H1 (cell line): ENCODE data around the gene PYGB. TPM values are rescaled to one million over a fixed set of nuclear protein-coding genes. Genes with fewer than 3 reads are reported as not detected.

Experiments
- CTCF ChIA-PET: fragments of 300-600 bp; sonication (Branson Sonifier 250); formaldehyde crosslinking; loops from one replicate; lab custom pipeline; 2021; ENCODE audit not compliant: partially characterized antibody; lab: Charles Lee
- POLR2A ChIA-PET: fragments of 300-600 bp; sonication (Branson Sonifier 250); formaldehyde crosslinking; loops from one replicate; lab custom pipeline; 2021; ENCODE audit warnings: inconsistent platforms; ENCODE audit not compliant: partially characterized antibody; lab: Charles Lee
- DNase-seq, 2 experiments: peaks; one replicate each; pipeline versions ENCODE4 v3.0.0 to v3.0.0-alpha.2; 2010 to 2022; ENCODE audit warnings: low spot score in 2 of 2, low read depth in 1 of 2, mixed read lengths in 1 of 2
- FAIRE-seq: peaks from 2 replicates; lab custom pipeline; 2011; peaks lifted over from hg19 to GRCh38; lab: Jason Lieb, UNC
- H2AFZ ChIP-seq: 2 replicates; pipeline ENCODE4 v1.8.1; 2012; ENCODE audit warnings: low read length, inconsistent platforms
- H2AK5ac ChIP-seq: 2 replicates; pipeline ENCODE4 v1.6.1; 2013; ENCODE audit warnings: low read depth, low read length
- H2BK120ac ChIP-seq: replicated peaks from 2 replicates; pipeline ENCODE3; 2013; ENCODE audit warnings: low read depth, low read length, inconsistent platforms
- H2BK12ac ChIP-seq: 2 replicates; pipeline ENCODE4 v1.6.1; 2013; ENCODE audit warnings: low read depth, low read length
- H2BK15ac ChIP-seq: 2 replicates; pipeline ENCODE4 v1.6.1; 2013; ENCODE audit warnings: low read length
- H2BK20ac ChIP-seq: 2 replicates; pipeline ENCODE4 v1.6.1; 2013; ENCODE audit warnings: low read length
- H2BK5ac ChIP-seq: 2 replicates; pipeline ENCODE4 v1.6.1; 2013; ENCODE audit warnings: low read depth, low read length
- H3K14ac ChIP-seq: 2 replicates; pipeline ENCODE4 v1.6.1; 2013; ENCODE audit warnings: inconsistent platforms; ENCODE audit not compliant: insufficient read length
- H3K18ac ChIP-seq: 2 replicates; pipeline ENCODE4 v1.6.1; 2013; ENCODE audit warnings: low read length; ENCODE audit errors: extremely low read depth
- H3K23ac ChIP-seq: 2 replicates; pipeline ENCODE4 v1.6.1; 2013; ENCODE audit warnings: inconsistent platforms; ENCODE audit not compliant: insufficient read length
- H3K23me2 ChIP-seq: 2 replicates; pipeline ENCODE4 v1.6.1; 2013; ENCODE audit warnings: low read depth, low read length
- H3K27ac ChIP-seq: 2 replicates; pipeline ENCODE4 v1.6.1; 2011; ENCODE audit warnings: low read depth, low read length, inconsistent platforms
- H3K27me3 ChIP-seq, 4 experiments: replicated peaks in 1 of 4; 1 replicate in 1 of 4; 2 replicates in 3 of 4; pipeline versions ENCODE4 v1.6.1 to v1.8.1; 2011 to 2013; ENCODE audit warnings: low read length in 3 of 4, mild to moderate bottlenecking in 3 of 4, inconsistent platforms in 2 of 4, mixed read lengths in 2 of 4, moderate library complexity in 1 of 4; ENCODE audit not compliant: control insufficient read depth in 3 of 4, insufficient read depth in 3 of 4; ENCODE audit errors: extremely low read depth in 1 of 4
- H3K36me3 ChIP-seq, 4 experiments: 2 replicates each; pipeline versions ENCODE4 v1.6.1 to v1.8.1; 2011 to 2013; ENCODE audit warnings: mild to moderate bottlenecking in 4 of 4, low read length in 3 of 4, moderate library complexity in 2 of 4, control low read depth in 1 of 4, inconsistent platforms in 1 of 4; ENCODE audit not compliant: insufficient read depth in 4 of 4, control insufficient read depth in 2 of 4
- H3K4ac ChIP-seq: replicated peaks from 2 replicates; pipeline ENCODE3; 2013; ENCODE audit warnings: low read length, low read depth, mixed read lengths, inconsistent platforms; ENCODE audit not compliant: insufficient read length
- H3K4me1 ChIP-seq, 4 experiments: replicated peaks in 1 of 4; 1 replicate in 1 of 4; 2 replicates in 3 of 4; pipeline versions ENCODE4 v1.6.1 to v1.8.1; 2011 to 2013; ENCODE audit warnings: low read length in 3 of 4, inconsistent platforms in 2 of 4, mixed read lengths in 1 of 4; ENCODE audit not compliant: insufficient read depth in 4 of 4, control insufficient read depth in 3 of 4
- H3K4me2 ChIP-seq, 2 experiments: 2 replicates each; pipeline versions ENCODE4 v1.6.1 to v1.8.1; 2011 to 2013; ENCODE audit warnings: low read depth in 2 of 2, low read length in 2 of 2, control low read depth in 1 of 2, inconsistent platforms in 1 of 2, mild to moderate bottlenecking in 1 of 2; ENCODE audit not compliant: insufficient read depth in 1 of 2
- H3K4me3 ChIP-seq, 4 experiments: fragments of 200-600, 300-600 bp in 1 of 4; sonication (generic), shearing (Covaris generic), sonication (Bioruptor Twin) in 1 of 4; 2 replicates each; pipeline versions ENCODE4 v1.5.1 to v1.8.1; 2011 to 2016; ENCODE audit warnings: low read length in 4 of 4, low read depth in 3 of 4, control low read depth in 2 of 4, inconsistent platforms in 2 of 4, mild to moderate bottlenecking in 2 of 4, mixed read lengths in 1 of 4, moderate library complexity in 1 of 4; ENCODE audit not compliant: insufficient read depth in 2 of 4; ENCODE audit errors: extremely low read depth in 1 of 4
- H3K56ac ChIP-seq: replicated peaks from 2 replicates; pipeline ENCODE3; 2013; ENCODE audit warnings: low read depth, mild to moderate bottlenecking, mixed read lengths, low read length, inconsistent platforms; ENCODE audit not compliant: insufficient read length
- H3K79me1 ChIP-seq: 2 replicates; pipeline ENCODE4 v1.6.1; 2013; ENCODE audit warnings: low read depth, low read length, control low read depth
- H3K79me2 ChIP-seq, 2 experiments: 2 replicates each; pipeline versions ENCODE4 v1.6.1 to v1.8.1; 2012 to 2013; ENCODE audit warnings: low read length in 2 of 2, mild to moderate bottlenecking in 2 of 2, inconsistent platforms in 1 of 2; ENCODE audit not compliant: insufficient read depth in 2 of 2, control insufficient read depth in 1 of 2
- H3K9ac ChIP-seq, 4 experiments: replicated peaks in 1 of 4; 1 replicate in 1 of 4; 2 replicates in 3 of 4; pipeline versions ENCODE4 v1.6.1 to v1.8.1; 2011 to 2013; ENCODE audit warnings: low read depth in 3 of 4, low read length in 3 of 4, control low read depth in 2 of 4, mild to moderate bottlenecking in 2 of 4, moderate library complexity in 2 of 4, inconsistent platforms in 1 of 4; ENCODE audit errors: extremely low read depth in 1 of 4
- H3K9me3 ChIP-seq, 2 experiments: 2 replicates each; pipeline versions ENCODE4 v1.6.1 to v1.8.1; 2012 to 2013; ENCODE audit warnings: mild to moderate bottlenecking in 2 of 2, moderate library complexity in 2 of 2, control low read depth in 1 of 2, inconsistent platforms in 1 of 2, low read depth in 1 of 2, low read length in 1 of 2, mixed read lengths in 1 of 2; ENCODE audit not compliant: insufficient read depth in 2 of 2
- H4K20me1 ChIP-seq, 2 experiments: replicated peaks in 1 of 2; 2 replicates each; pipeline versions ENCODE3 to v1.8.1; 2011 to 2013; ENCODE audit warnings: inconsistent platforms in 2 of 2, low read length in 2 of 2, mild to moderate bottlenecking in 1 of 2; ENCODE audit not compliant: insufficient read depth in 2 of 2, control insufficient read depth in 1 of 2
- H4K5ac ChIP-seq: 2 replicates; pipeline ENCODE4 v1.6.1; 2013; ENCODE audit warnings: low read length, low read depth, mixed read lengths, inconsistent platforms; ENCODE audit not compliant: insufficient read length
- H4K8ac ChIP-seq: 2 replicates; pipeline ENCODE4 v1.8.0; 2013; ENCODE audit warnings: mild to moderate bottlenecking, moderate library complexity, low read length, inconsistent platforms; ENCODE audit not compliant: insufficient read depth; ENCODE audit errors: extremely low read depth
- H4K91ac ChIP-seq: replicated peaks from 2 replicates; pipeline ENCODE3; 2013; ENCODE audit warnings: low read length, mixed read lengths, inconsistent platforms; ENCODE audit not compliant: insufficient read length
- CBX8 ChIP-seq: fragments of 300-800, 300-1000 bp; sonication (generic); IDR thresholded peaks from 2 replicates; pipeline ENCODE4 v1.7.1; 2016; ENCODE audit warnings: low read depth, low read length, borderline replicate concordance
- CTBP2 ChIP-seq: IDR thresholded peaks from 2 replicates; pipeline ENCODE4 v1.7.0; 2011; ENCODE audit warnings: borderline replicate concordance, mild to moderate bottlenecking, moderate library complexity, mixed read lengths, low read length; ENCODE audit not compliant: insufficient read depth, insufficient read length
- WGBS, 2 experiments: shearing (Covaris generic) in 1 of 2; methylation state at CpG; one replicate each; pipeline versions ENCODE4 v1.1.6 to v1.1.7; 2013 to 2015; ENCODE audit warnings: low lambda C conversion rate in 2 of 2, mixed read lengths in 2 of 2, inconsistent platforms in 1 of 2, low coverage in 1 of 2, missing lambda C conversion rate in 1 of 2; ENCODE audit not compliant: insufficient replicate concordance in 2 of 2, insufficient coverage in 1 of 2, insufficient read length in 1 of 2; ENCODE audit errors: extremely low coverage in 1 of 2, missing lambda C conversion rate in 1 of 2; 5-methylcytosine and 5-hydroxymethylcytosine counted together
- polyA plus RNA-seq, 7 experiments: library from polyadenylated mRNA; depleted of rRNA in 3 of 7; stranded (reverse) in 5 of 7; unstranded in 2 of 7; fragments of >200 nt in 5 of 7; fragments of 200-250 nt in 2 of 7; gene quantifications; 1 replicate in 5 of 7; 2 replicates in 1 of 7; 4 replicates in 1 of 7; pipeline versions ENCODE4 v1.2.1 to v1.2.3, GENCODE V29; 2011 to 2013; ENCODE audit warnings: missing spikeins in 2 of 7, mixed read lengths in 2 of 7
- total RNA-seq: library from RNA; stranded (reverse); fragmentation: NEBNext Ultra II Directional; extraction: Animal tissue kit (Norgen Biotek cat#: 25700); gene quantifications from 2 replicates; pipeline ENCODE4 v1.2.1, GENCODE V29; 2021

PYGB gene
- total and polyA plus RNA-seq, 2 of the 8 experiments (the other 6 are each of a cell fraction or from before 2014, with no cell fraction given) = 26.6 to 56.0 TPM

- peaks cover 0 to 6% of the 10 kb centered on the region in 2 experiments; a peak in 1 of 4 replicates for H3K9me3 ChIP-seq
- TF ChIP-seq CTBP2 (no peak), CBX8 (no peak)
These were observed 11.9 kb downstream of the PYGB start for GRCh38 chr20:25259788-25260254.

More at GRCh38 chr20:25259788-25260254, 11.9 kb downstream of the PYGB start:
- Histone ChIP-seq H4K20me1 (no peaks in the 10 kb centered on the region), H3K36me3 (peaks cover 2 to 17% (median 9%) of the 10 kb centered on the region in 4 experiments; a peak in 3 of 8 replicates), H3K27me3 (no peaks in the 10 kb centered on the region), H2BK20ac (no peak overlapping the region), H3K4me3 (no peak overlapping the region), H3K27ac (no peak overlapping the region), H3K4ac (no peak overlapping the region), H2AFZ (no peak overlapping the region), H3K18ac (no peak overlapping the region), H3K9ac (no peak overlapping the region), H3K23me2 (no peaks in the 10 kb centered on the region), H4K91ac (no peak overlapping the region), H3K14ac (no peak overlapping the region), H3K4me1 (no peaks in the 10 kb centered on the region), H4K5ac (no peak overlapping the region), H2BK5ac (no peak overlapping the region), H2AK5ac (no peak overlapping the region), H3K23ac (no peak overlapping the region), H3K79me2 (peaks cover 0 to 13% of the 10 kb centered on the region in 2 experiments; a peak in 2 of 4 replicates), H2BK120ac (no peak overlapping the region), H2BK15ac (no peak overlapping the region), H2BK12ac (no peak overlapping the region), H3K56ac (no peak overlapping the region), H3K79me1 (peaks cover 13% of the 10 kb centered on the region), H3K4me2 (no peak overlapping the region), H4K8ac (no peak overlapping the region)
- FAIRE-seq (no peak), DNase-seq (peak in 1 of 2 experiments; percentile 19)
- WGBS, 2 experiments = 94% methylated on average over 9 of the region's 9 CpGs; no CpG with 5 or more reads in 1 of the 2 experiments
- ChIA-PET CTCF (interaction anchor here (1.6 kb wide), 1 partner anchor 111 kb away, joined by 3 read pairs; no protein-coding TSS in a partner anchor), POLR2A (interaction anchor here (1.5 to 2.1 kb wide), 2 partner anchors 10 to 12 kb away, joined by 4 to 6 read pairs; partner anchors contain the start of gene PYGB)
